A673 (cell line): ENCODE measurements around the gene ARHGEF1. TPM values are rescaled to one million over a fixed set of nuclear protein-coding genes. Genes with fewer than 3 reads are reported as not detected.

Experiments used
- BruUV-seq: library from RNA; stranded (reverse); fragments of 400-500 nt; replicated peaks from 2 replicates; lab custom pipeline; 2021; lab: Mats Ljungman, UMichigan
- CTCF ChIA-PET: fragments of 300-600 bp; sonication (Branson Sonifier 250); formaldehyde crosslinking; loops from one replicate; lab custom pipeline; 2022; ENCODE audit warnings: antibody characterized with exemption; lab: Charles Lee
- POLR2A ChIA-PET: fragments of 300-600 bp; sonication (Branson Sonifier 250); formaldehyde crosslinking; loops from one replicate; lab custom pipeline; 2022; ENCODE audit warnings: antibody characterized with exemption; ENCODE audit not compliant: low non-redundant PET; lab: Charles Lee
- DNase-seq: peaks from one replicate; pipeline ENCODE4 v3.0.0-alpha.2; 2015; ENCODE audit warnings: low spot score
- H3K27ac ChIP-seq: fragments of 200-600 bp; sonication (generic); 2 replicates; pipeline ENCODE4 v1.5.1; 2016; ENCODE audit warnings: mixed run types, low read depth, mild to moderate bottlenecking, mixed read lengths, antibody characterized with exemption, low read length; ENCODE audit not compliant: poor library complexity, severe bottlenecking
- H3K27me3 ChIP-seq: fragments of 200-600 bp; sonication (generic); replicated peaks from 2 replicates; pipeline ENCODE4 v1.6.1; 2017; ENCODE audit warnings: mixed run types, low read depth, mild to moderate bottlenecking, mixed read lengths, antibody characterized with exemption, low read length; ENCODE audit not compliant: insufficient read depth, poor library complexity
- H3K36me3 ChIP-seq: fragments of 200-600 bp; sonication (generic); 2 replicates; pipeline ENCODE4 v1.6.1; 2016; ENCODE audit warnings: mixed run types, mild to moderate bottlenecking, mixed read lengths, antibody characterized with exemption, low read length; ENCODE audit not compliant: insufficient read depth, poor library complexity, severe bottlenecking
- H3K4me1 ChIP-seq: fragments of 200-600 bp; sonication (generic); 2 replicates; pipeline ENCODE4 v1.6.1; 2017; ENCODE audit warnings: mixed run types, mild to moderate bottlenecking, mixed read lengths, antibody characterized with exemption, low read length; ENCODE audit not compliant: insufficient read depth, poor library complexity, severe bottlenecking
- H3K4me3 ChIP-seq: fragments of 200-600 bp; sonication (generic); 2 replicates; pipeline ENCODE4 v1.5.1; 2016; ENCODE audit warnings: low read depth, mixed run types, mild to moderate bottlenecking, mixed read lengths, low read length; ENCODE audit not compliant: poor library complexity, severe bottlenecking
- H3K9me3 ChIP-seq: fragments of 200-600 bp; sonication (generic); 2 replicates; pipeline ENCODE4 v1.6.1; 2016; ENCODE audit warnings: mixed run types, low read depth, mild to moderate bottlenecking, mixed read lengths, antibody characterized with exemption, low read length; ENCODE audit not compliant: poor library complexity, severe bottlenecking
- CTCF ChIP-seq: fragments of 300-800, 200-600 bp; sonication (generic); conservative IDR thresholded peaks from 2 replicates; pipeline ENCODE4 v1.5.1; 2017; ENCODE audit warnings: low read depth, mild to moderate bottlenecking, antibody characterized with exemption, low read length, moderate library complexity, mixed read lengths
- EZH2 ChIP-seq: fragments of 200-600 bp; sonication (generic); IDR thresholded peaks from 2 replicates; pipeline ENCODE4 v1.6.1; 2017; ENCODE audit warnings: borderline replicate concordance, low read depth, mild to moderate bottlenecking, mixed read lengths, antibody characterized with exemption, low read length; ENCODE audit not compliant: poor library complexity, severe bottlenecking
- intact Hi-C: fragments of 100-400 bp; cut with micrococcal nuclease; formaldehyde crosslinking; loops from one replicate; pipeline ENCODE4 v1.10.0; 2022; ENCODE audit not compliant: unreplicated experiment
- total RNA-seq: library from RNA; stranded (reverse); gene quantifications from 2 replicates; pipeline ENCODE4 v1.2.3, GENCODE V29; 2021

The ARHGEF1 gene
- total RNA-seq, 1 experiment from 2014 or later: 164 TPM

DNA sequence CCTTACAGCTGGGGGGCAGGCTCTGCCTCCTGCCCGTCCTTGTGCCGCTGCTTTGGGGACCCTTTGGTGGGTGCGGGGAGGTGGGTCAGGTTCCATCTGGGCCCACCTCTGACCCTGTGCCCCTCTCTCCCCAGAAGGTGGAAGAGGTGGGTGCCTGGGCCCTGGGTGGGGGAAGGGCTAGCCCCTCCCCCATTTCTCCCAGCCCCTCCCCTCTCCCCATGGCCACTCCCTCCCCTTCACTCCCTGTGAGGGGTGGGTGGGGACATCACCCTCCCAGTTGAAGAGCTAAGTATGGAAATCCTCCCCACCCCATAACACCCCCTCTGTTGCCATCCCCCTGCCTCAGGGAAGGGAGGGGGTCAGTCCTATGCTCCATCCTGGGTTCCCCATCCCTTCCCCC lies 14.2 kb downstream of the ARHGEF1 start:
- POLR2A ChIA-PET: no interaction called here
- DNase-seq: no peak
- Histone ChIP-seq H3K4me1 (no peaks in the 10 kb centered on the region), H3K9me3 (no peaks in the 10 kb centered on the region), H3K27ac (no peak overlapping the region), H3K4me3 (no peak overlapping the region), H3K27me3 (no peaks in the 10 kb centered on the region), H3K36me3 (peaks cover 63% of the 10 kb centered on the region)
- CTCF ChIA-PET: interaction anchor here (0.5 kb wide), 2 partner anchors 199 to 244 kb away, joined by 3 to 4 read pairs; no protein-coding TSS in a partner anchor
- no peak for TF ChIP-seq CTCF
- no peak for TF ChIP-seq EZH2
- intact Hi-C loops: no loop called here
- BruUV-seq: no TSS peak

DNA sequence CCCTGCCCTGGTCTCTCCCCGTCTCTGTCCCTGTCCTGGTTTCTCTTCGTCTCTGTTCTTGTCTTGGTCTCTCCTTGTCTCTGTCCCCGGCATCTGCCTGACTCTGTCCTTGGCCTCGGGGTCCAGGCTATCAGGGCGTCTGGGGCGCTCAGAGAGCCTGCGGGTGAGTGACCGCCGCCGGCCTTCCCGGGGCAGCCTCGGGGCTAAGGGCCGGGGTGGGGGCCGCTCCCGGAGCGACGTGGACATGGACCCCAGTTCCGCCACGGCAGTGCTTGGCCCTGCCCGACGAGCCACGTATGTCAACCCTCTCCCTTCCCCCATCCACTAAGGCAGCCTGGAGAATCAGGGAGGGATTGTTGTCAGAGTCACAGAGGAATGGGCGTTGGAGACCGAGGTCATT lies 14.8 kb downstream of the ARHGEF1 start:
- BruUV-seq: no TSS peak
- Histone ChIP-seq H3K27ac (no peak overlapping the region), H3K27me3 (no peaks in the 10 kb centered on the region), H3K9me3 (no peaks in the 10 kb centered on the region), H3K4me3 (no peak overlapping the region), H3K36me3 (peaks cover 62% of the 10 kb centered on the region), H3K4me1 (no peaks in the 10 kb centered on the region)
- intact Hi-C loops: no loop called here
- DNase-seq: no peak
- ChIA-PET CTCF (no interaction called here), POLR2A (no interaction called here)
- TF ChIP-seq CTCF: no peak
- TF ChIP-seq EZH2: no peak

- ChIA-PET CTCF (no interaction called here), POLR2A (no interaction called here)
- DNase-seq: no peak
- intact Hi-C loops: no loop called here
- BruUV-seq: no TSS peak
- Histone ChIP-seq H3K36me3 (peaks cover 64% of the 10 kb centered on the region), H3K9me3 (no peaks in the 10 kb centered on the region), H3K27ac (no peak overlapping the region), H3K4me1 (no peaks in the 10 kb centered on the region), H3K4me3 (no peak overlapping the region), H3K27me3 (no peaks in the 10 kb centered on the region)
- TF ChIP-seq EZH2: no peak
- TF ChIP-seq CTCF: no peak
Observed at GRCh38 chr19:41898235-41898634, 15.3 kb downstream of the ARHGEF1 start.
